Calu3 (cell line): ENCODE data around the gene PSMD6. TPM values are rescaled to one million over a fixed set of nuclear protein-coding genes. Genes with fewer than 3 reads are reported as not detected.

Experiments used
- BruUV-seq: library from RNA; stranded (reverse); fragments of 400-500 nt; replicated peaks from 2 replicates; lab custom pipeline; 2021; lab: Mats Ljungman, UMichigan
- CTCF ChIA-PET: fragments of 300-600 bp; sonication (Branson Sonifier 250); formaldehyde crosslinking; loops from one replicate; lab custom pipeline; 2022; ENCODE audit warnings: antibody characterized with exemption; lab: Charles Lee
- DNase-seq: peaks from one replicate; pipeline ENCODE4 v3.0.0; 2022
- H3K27ac Mint-ChIP-seq: one replicate; pipeline ENCODE4 v1.8.0; 2022; ENCODE audit warnings: mixed read lengths; ENCODE audit not compliant: unreplicated experiment
- H3K27me3 Mint-ChIP-seq: one replicate; pipeline ENCODE4 v1.8.0; 2022; ENCODE audit warnings: mixed read lengths; ENCODE audit not compliant: unreplicated experiment
- H3K36me3 Mint-ChIP-seq: one replicate; pipeline ENCODE4 v1.8.0; 2022; ENCODE audit warnings: mild to moderate bottlenecking, moderate library complexity, mixed read lengths; ENCODE audit not compliant: insufficient read depth, unreplicated experiment
- H3K4me1 Mint-ChIP-seq: one replicate; pipeline ENCODE4 v1.8.0; 2022; ENCODE audit warnings: mild to moderate bottlenecking, low read depth, mixed read lengths; ENCODE audit not compliant: unreplicated experiment
- H3K4me3 Mint-ChIP-seq: one replicate; pipeline ENCODE4 v1.8.0; 2022; ENCODE audit warnings: mild to moderate bottlenecking, low read depth, moderate library complexity, mixed read lengths; ENCODE audit not compliant: unreplicated experiment
- H3K9me3 Mint-ChIP-seq: one replicate; pipeline ENCODE4 v1.8.0; 2022; ENCODE audit warnings: low read depth, mixed read lengths; ENCODE audit not compliant: unreplicated experiment
- intact Hi-C: fragments of 100-400 bp; cut with micrococcal nuclease; formaldehyde crosslinking; loops from one replicate; pipeline ENCODE4 v1.10.0; 2022; ENCODE audit not compliant: unreplicated experiment
- total RNA-seq: library from RNA; stranded (reverse); gene quantifications from 2 replicates; pipeline ENCODE4 v1.2.3, GENCODE V29; 2022
- TF ChIP-seq, protein P1 (sequence below): fragments of 200-600 bp; IDR thresholded peaks from one replicate; pipeline ENCODE4 v1.8.0; 2022; ENCODE audit warnings: antibody characterized with exemption; ENCODE audit not compliant: unreplicated experiment

Gene PSMD6
- total RNA-seq, 1 experiment from 2014 or later: 73.3 TPM

DNA sequence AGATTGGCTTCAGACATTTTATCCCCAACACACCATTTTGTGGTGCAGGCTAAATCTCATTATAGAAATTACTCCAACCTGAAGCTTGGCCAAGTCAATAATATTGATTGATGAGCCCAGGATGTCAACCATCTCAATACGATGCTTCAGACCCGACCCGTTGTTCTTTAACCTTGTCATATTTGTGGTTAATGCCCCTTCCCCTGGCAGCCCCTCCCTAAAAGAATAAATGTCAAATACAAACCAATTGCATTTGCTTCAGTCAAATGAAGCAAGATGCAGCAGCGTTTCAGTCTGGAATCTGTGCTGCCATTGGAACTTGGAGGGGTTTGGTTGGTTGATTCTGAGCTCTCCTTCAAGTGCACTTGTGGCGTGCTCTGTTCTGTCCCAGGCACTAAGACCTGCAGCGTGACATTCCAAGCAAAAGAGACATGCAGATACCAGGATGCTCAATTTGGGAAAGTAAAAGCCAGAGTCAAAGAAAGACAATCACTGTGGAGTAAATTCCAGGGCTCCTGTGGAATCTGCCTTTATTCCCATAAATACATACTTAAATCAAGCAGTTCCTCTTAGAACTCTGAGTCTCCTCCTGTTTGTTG, 23.8 kb upstream of the PSMD6 start:
- Mint-ChIP-seq H3K4me3 (no peak overlapping the region), H3K4me1 (no peaks in the 10 kb centered on the region), H3K27me3 (peaks cover 26% of the 10 kb centered on the region), H3K36me3 (no peaks in the 10 kb centered on the region), H3K9me3 (no peaks in the 10 kb centered on the region), H3K27ac (no peak overlapping the region)
- DNase-seq: no peak
- intact Hi-C loops: no loop called here
- CTCF ChIA-PET: no interaction called here
- TF ChIP-seq, protein P1, sequence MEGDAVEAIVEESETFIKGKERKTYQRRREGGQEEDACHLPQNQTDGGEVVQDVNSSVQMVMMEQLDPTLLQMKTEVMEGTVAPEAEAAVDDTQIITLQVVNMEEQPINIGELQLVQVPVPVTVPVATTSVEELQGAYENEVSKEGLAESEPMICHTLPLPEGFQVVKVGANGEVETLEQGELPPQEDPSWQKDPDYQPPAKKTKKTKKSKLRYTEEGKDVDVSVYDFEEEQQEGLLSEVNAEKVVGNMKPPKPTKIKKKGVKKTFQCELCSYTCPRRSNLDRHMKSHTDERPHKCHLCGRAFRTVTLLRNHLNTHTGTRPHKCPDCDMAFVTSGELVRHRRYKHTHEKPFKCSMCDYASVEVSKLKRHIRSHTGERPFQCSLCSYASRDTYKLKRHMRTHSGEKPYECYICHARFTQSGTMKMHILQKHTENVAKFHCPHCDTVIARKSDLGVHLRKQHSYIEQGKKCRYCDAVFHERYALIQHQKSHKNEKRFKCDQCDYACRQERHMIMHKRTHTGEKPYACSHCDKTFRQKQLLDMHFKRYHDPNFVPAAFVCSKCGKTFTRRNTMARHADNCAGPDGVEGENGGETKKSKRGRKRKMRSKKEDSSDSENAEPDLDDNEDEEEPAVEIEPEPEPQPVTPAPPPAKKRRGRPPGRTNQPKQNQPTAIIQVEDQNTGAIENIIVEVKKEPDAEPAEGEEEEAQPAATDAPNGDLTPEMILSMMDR: no peak
- BruUV-seq: no TSS peak

- Mint-ChIP-seq H3K36me3 (no peaks in the 10 kb centered on the region), H3K27ac (no peak overlapping the region), H3K9me3 (no peaks in the 10 kb centered on the region), H3K4me1 (no peaks in the 10 kb centered on the region), H3K27me3 (peaks cover 26% of the 10 kb centered on the region), H3K4me3 (no peak overlapping the region)
- DNase-seq: no peak
- TF ChIP-seq, protein P1: no peak
- intact Hi-C loops: no loop called here
- CTCF ChIA-PET: no interaction called here
- no TSS peak for BruUV-seq
Observed at GRCh38 chr3:64046592-64046991, 23.3 kb upstream of the PSMD6 start.

DNA sequence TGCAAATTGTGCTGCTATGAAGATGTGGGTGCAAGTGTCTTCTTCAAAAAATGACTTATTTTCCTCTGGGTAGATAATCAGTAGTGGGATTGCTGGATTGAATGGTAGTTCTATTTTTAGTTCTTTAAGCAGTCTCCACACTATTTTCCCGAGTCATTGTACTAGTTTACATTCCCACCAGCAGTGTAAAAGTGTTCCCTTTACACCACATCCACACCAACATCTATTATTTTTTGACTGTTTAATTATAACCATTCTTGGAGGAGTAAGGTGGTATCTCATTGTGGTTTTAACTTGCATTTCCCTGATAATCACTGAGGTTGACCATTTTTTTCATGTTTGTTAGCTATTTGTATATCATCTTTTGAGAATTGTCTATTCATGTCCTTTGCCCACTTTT, 19.7 kb upstream of the PSMD6 start:
- CTCF ChIA-PET: no interaction called here
- no peaks in the 10 kb centered on the region for H3K36me3 Mint-ChIP-seq
- no peaks in the 10 kb centered on the region for H3K4me1 Mint-ChIP-seq
- BruUV-seq: no TSS peak
- H3K4me3 Mint-ChIP-seq: no peak overlapping the region
- DNase-seq: no peak
- no peaks in the 10 kb centered on the region for H3K9me3 Mint-ChIP-seq
- H3K27ac Mint-ChIP-seq: no peak overlapping the region
- intact Hi-C loops: no loop called here
- TF ChIP-seq, protein P1: no peak
- H3K27me3 Mint-ChIP-seq: peaks cover 44% of the 10 kb centered on the region

- CTCF ChIA-PET: no interaction called here
- no peak overlapping the region for H3K27ac Mint-ChIP-seq
- H3K4me1 Mint-ChIP-seq: no peaks in the 10 kb centered on the region
Observed at GRCh38 chr3:64039981-64040733, 16.9 kb upstream of the PSMD6 start.

More at GRCh38 chr3:64039981-64040733, 16.9 kb upstream of the PSMD6 start:
- Mint-ChIP-seq H3K27me3 (peaks cover 26% of the 10 kb centered on the region), H3K36me3 (no peaks in the 10 kb centered on the region), H3K4me3 (no peak overlapping the region), H3K9me3 (no peaks in the 10 kb centered on the region)
- TF ChIP-seq, protein P1: no peak
- intact Hi-C loops: loop anchor here (10.0 kb wide), 1 partner anchor 145 kb away; no protein-coding TSS in a partner anchor
- DNase-seq: no peak
- no TSS peak for BruUV-seq
